Pancreas (tissue), 10 donors: ENCODE data around the gene CAPN8. TPM values are rescaled to one million over a fixed set of nuclear protein-coding genes. Genes with fewer than 3 reads are reported as not detected.
A peak's percentile ranks its signal among the peaks of the same experiment; 100 is the strongest.

Source experiments
- ATAC-seq, 4 donors: fragments of 200-7000 bp; cut with Tn5 transposase; one replicate each; pipeline versions ENCODE4 v1.8.0 to v1.9.1; 2020; ENCODE audit warnings: mild to moderate bottlenecking in 4 of 4, moderate library complexity in 4 of 4
- DNase-seq, 6 donors: peaks; one replicate each; pipeline ENCODE4 v3.0.0-alpha.2; 2020
- FAIRE-seq: peaks from 2 replicates; lab custom pipeline; 2012; peaks lifted over from hg19 to GRCh38; lab: Jason Lieb, UNC
- H3K27ac ChIP-seq, 4 donors: fragments of 200-600 bp; sonication (generic); 1 replicate in 3 of 4; 2 replicates in 1 of 4; pipeline versions ENCODE4 v1.5.0 to v1.8.0; 2020
- H3K27me3 ChIP-seq, 4 donors: fragments of 200-600 bp; one replicate each; pipeline ENCODE4 v1.8.0; 2021
- H3K36me3 ChIP-seq, 3 donors: fragments of 200-600 bp; sonication (generic) in 1 of 3; one replicate each; pipeline versions ENCODE4 v1.5.0 to v1.8.0; 2020 to 2021
- H3K4me1 ChIP-seq, 3 donors: fragments of 200-600 bp; one replicate each; pipeline ENCODE4 v1.8.0; 2021
- H3K4me3 ChIP-seq, 4 donors: fragments of 200-600 bp; sonication (generic) in 2 of 4; one replicate each; pipeline versions ENCODE4 v1.5.0 to v1.8.0; 2020 to 2021
- H3K9me3 ChIP-seq, 4 donors: fragments of 200-600 bp; one replicate each; pipeline ENCODE4 v1.8.0; 2021
- CTCF ChIP-seq, 4 donors: fragments of 200-600 bp; sonication (generic) in 3 of 4; IDR thresholded peaks; one replicate each; pipeline versions ENCODE4 v1.5.0 to v1.8.0; 2021; ENCODE audit warnings: antibody characterized with exemption in 4 of 4
- WGBS, 2 donors: extraction: QIAGEN DNeasy Blood & Tissue Kit; methylation state at CpG; one replicate each; pipeline ENCODE4 v1.1.7; 2013; 5-methylcytosine and 5-hydroxymethylcytosine counted together
- intact Hi-C, 3 donors: fragments of 100-400 bp; cut with DNase I; formaldehyde crosslinking; loops; one replicate each; pipeline versions ENCODE4 v1.11.1 to v1.14.2; 2022
- polyA plus RNA-seq, 2 donors: library from polyadenylated mRNA; stranded (reverse); fragments of 200-250 nt; gene quantifications; one replicate each; pipeline ENCODE4 v1.2.3, GENCODE V29; 2013
- total RNA-seq, 6 donors: library from RNA; stranded (reverse); fragmentation: NEBNext Ultra II Directional in 4 of 6; extraction: Animal tissue kit (Norgen Biotek cat#: 25700) in 4 of 6; gene quantifications; one replicate each; pipeline versions ENCODE4 v1.2.1 to v1.2.4, GENCODE V29; 2021 to 2023
- donor health status: healthy with polysubstance abuse.
- donor health status: DM: no; HTN: no; CAD: no; lungs with moderate emphysema.
- donor health status: DM: no; HTN: no; CAD: no.
- donor health status: control.
- donor health status: control.
- donor health status: Bipolar disorder and iron deficiency.
- donor health status: DM: yes; HTN: yes; CAD: no.
- donor health status: DM: no; HTN: no; CAD: no.
- donor health status: DM: no; HTN: no; CAD: no.
- donor health status: DM: yes; HTN: yes; CAD: no.

CAPN8 gene
- total and polyA plus RNA-seq, 8 donors, result 0.67 to 12.5 (median 1.9) TPM

- H3K4me1 ChIP-seq, result no peaks in the 10 kb centered on the region
- no peaks in the 10 kb centered on the region for H3K36me3 ChIP-seq
- 86 to 90% methylated on average over 3 of the region's 3 CpGs for WGBS, 2 donors
- TF ChIP-seq CTCF (IDR thresholded peaks at IDR 0.05), result no peak
- no peak overlapping the region for H3K4me3 ChIP-seq
- intact Hi-C loops, result no loop called here
- H3K9me3 ChIP-seq, result no peaks in the 10 kb centered on the region
- DNase-seq (no peak), FAIRE-seq (no peak), ATAC-seq (no peak)
- no peak overlapping the region for H3K27ac ChIP-seq
- H3K27me3 ChIP-seq, result no peaks in the 10 kb centered on the region
Observed at GRCh38 chr1:223534677-223535076, 130.8 kb downstream of the CAPN8 start.

- H3K9me3 ChIP-seq, result no peaks in the 10 kb centered on the region
- WGBS, 2 donors, result 49 to 82% methylated on average over 2 of the region's 2 CpGs
- no peak for TF ChIP-seq CTCF (IDR thresholded peaks at IDR 0.05)
- DNase-seq, result no peak
- no peaks in the 10 kb centered on the region for H3K27me3 ChIP-seq
- no peaks in the 10 kb centered on the region for H3K4me1 ChIP-seq
- no peaks in the 10 kb centered on the region for H3K36me3 ChIP-seq
- no peak overlapping the region for H3K4me3 ChIP-seq
- intact Hi-C loops, result no loop called here
- H3K27ac ChIP-seq, result no peak overlapping the region
- ATAC-seq, result no peak
- no peak for FAIRE-seq
Observed at GRCh38 chr1:223533708-223534107, 131.8 kb downstream of the CAPN8 start.

GRCh38 chr1:223531742-223532341 is 133.7 kb downstream of the CAPN8 start:
- no peak overlapping the region for H3K4me3 ChIP-seq
- 37 to 38% methylated on average over 11 of the region's 11 CpGs for WGBS, 2 donors
- TF ChIP-seq CTCF (IDR thresholded peaks at IDR 0.05), result peak; percentile 21 to 59 (median 53)
- ATAC-seq (peak in 3 of 4 donors; percentile 72 to 89 (median 81)), FAIRE-seq (no peak), DNase-seq (peak in 5 of 6 donors; percentile 36 to 86 (median 54))
- no peaks in the 10 kb centered on the region for H3K9me3 ChIP-seq
- no peak overlapping the region for H3K27ac ChIP-seq
- no peaks in the 10 kb centered on the region for H3K4me1 ChIP-seq
- H3K27me3 ChIP-seq, result no peaks in the 10 kb centered on the region
- intact Hi-C loops, result no loop called here
- no peaks in the 10 kb centered on the region for H3K36me3 ChIP-seq

GRCh38 chr1:223525957-223526356 is 139.5 kb downstream of the CAPN8 start:
- no peak for FAIRE-seq
- Histone ChIP-seq H3K9me3 (no peaks in the 10 kb centered on the region), H3K36me3 (no peaks in the 10 kb centered on the region), H3K27ac (no peak overlapping the region), H3K4me1 (no peaks in the 10 kb centered on the region), H3K4me3 (no peak overlapping the region), H3K27me3 (no peaks in the 10 kb centered on the region)
- WGBS, 2 donors, result 87 to 90% methylated on average over 3 of the region's 3 CpGs
- intact Hi-C loops, result no loop called here
- DNase-seq, result no peak
- no peak for ATAC-seq
- TF ChIP-seq CTCF (IDR thresholded peaks at IDR 0.05), result no peak

- DNase-seq (no peak), ATAC-seq (no peak), FAIRE-seq (no peak)
- no peak for TF ChIP-seq CTCF (IDR thresholded peaks at IDR 0.05)
- no peak overlapping the region for H3K4me3 ChIP-seq
- no peak overlapping the region for H3K27ac ChIP-seq
- no peaks in the 10 kb centered on the region for H3K9me3 ChIP-seq
- H3K27me3 ChIP-seq, result no peaks in the 10 kb centered on the region
- H3K4me1 ChIP-seq, result no peaks in the 10 kb centered on the region
- WGBS, 2 donors, result 78 to 90% methylated on average over 3 of the region's 3 CpGs
- intact Hi-C loops, result no loop called here
- H3K36me3 ChIP-seq, result no peaks in the 10 kb centered on the region
Observed at GRCh38 chr1:223525546-223525945, 140.0 kb downstream of the CAPN8 start.
